ENCODE data around the gene NHLRC1.
A peak's percentile ranks its signal among the peaks of the same experiment; 100 is the strongest.

NHLRC1 gene

DNA sequence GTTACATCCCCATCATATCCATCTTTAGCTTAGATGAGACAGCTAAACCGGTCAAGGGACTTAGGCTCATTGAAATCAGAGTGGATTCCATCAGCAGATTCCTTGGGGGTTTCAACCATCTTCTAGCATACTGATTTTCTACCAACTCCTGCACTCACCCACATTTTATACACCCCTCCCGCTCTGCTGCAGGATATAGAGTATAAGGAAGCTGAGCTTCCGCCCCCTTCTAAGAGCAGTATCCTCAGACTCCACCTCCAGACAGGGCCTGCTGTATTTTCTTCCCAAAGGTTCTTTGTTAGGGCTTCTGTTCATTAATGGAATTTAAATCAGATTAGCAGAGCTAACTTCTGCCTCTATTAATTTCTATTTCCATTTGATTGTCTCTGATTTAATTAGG lies 9.9 kb upstream of the NHLRC1 start:
- WGBS, 2 donors (ENCODE audit: extremely low coverage in 2 of 2, insufficient read length in 2 of 2, insufficient replicate concordance in 1 of 2), result no CpG with 5 or more reads among the region's 3 CpGs
- Histone ChIP-seq H3K4me2 (ENCODE audit: insufficient read depth, low read length, poor library complexity, severe bottlenecking) (no peak overlapping the region), H3K27me3 (ENCODE audit: control insufficient read depth in 3 of 3, insufficient read depth in 3 of 3, low read depth in 1 of 3, low read length in 3 of 3) (no peaks in the 10 kb centered on the region), H3K36me3 (replicated peaks in 1 of 2; ENCODE audit: control insufficient read depth in 2 of 2, insufficient read depth in 2 of 2, low read length in 2 of 2) (peaks cover 0 to 2% of the 10 kb centered on the region in 2 donors), H2BK12ac (ENCODE audit: low read length) (no peak overlapping the region), H2BK5ac (ENCODE audit: low read length) (no peak overlapping the region), H2AFZ (ENCODE audit: low read length) (no peak overlapping the region), H2AK5ac (ENCODE audit: low read depth, low read length) (no peak overlapping the region), H2BK15ac (ENCODE audit: low read length) (no peak overlapping the region), H4K8ac (ENCODE audit: low read depth, low read length) (no peak overlapping the region), H3K79me1 (ENCODE audit: low read depth, low read length) (peaks cover 2% of the 10 kb centered on the region), H3K4ac (ENCODE audit: low read length) (no peak overlapping the region), H3K4me3 (ENCODE audit: low read length in 2 of 2) (no peak overlapping the region), H3K9ac (ENCODE audit: low read depth, low read length, poor library complexity) (no peak overlapping the region), H3K9me3 (replicated peaks in 1 of 2; ENCODE audit: control insufficient read depth in 2 of 2, insufficient read depth in 1 of 2, low read depth in 1 of 2, low read length in 2 of 2) (no peaks in the 10 kb centered on the region), H2BK120ac (ENCODE audit: low read depth, low read length) (no peak overlapping the region), H3K4me1 (ENCODE audit: control insufficient read depth in 2 of 2, insufficient read depth in 1 of 2, low read depth in 1 of 2, low read length in 2 of 2) (no peaks in the 10 kb centered on the region), H3K27ac (replicated peaks; ENCODE audit: low read length) (no peak overlapping the region), H3K23ac (ENCODE audit: low read depth, low read length, poor library complexity) (no peak overlapping the region), H4K91ac (ENCODE audit: low read depth, low read length, poor library complexity) (no peak overlapping the region), H3K18ac (ENCODE audit: low read length) (no peak overlapping the region), H3K14ac (ENCODE audit: low read length) (no peak overlapping the region)
- no peak for DNase-seq (ENCODE audit: low spot score)

DNA sequence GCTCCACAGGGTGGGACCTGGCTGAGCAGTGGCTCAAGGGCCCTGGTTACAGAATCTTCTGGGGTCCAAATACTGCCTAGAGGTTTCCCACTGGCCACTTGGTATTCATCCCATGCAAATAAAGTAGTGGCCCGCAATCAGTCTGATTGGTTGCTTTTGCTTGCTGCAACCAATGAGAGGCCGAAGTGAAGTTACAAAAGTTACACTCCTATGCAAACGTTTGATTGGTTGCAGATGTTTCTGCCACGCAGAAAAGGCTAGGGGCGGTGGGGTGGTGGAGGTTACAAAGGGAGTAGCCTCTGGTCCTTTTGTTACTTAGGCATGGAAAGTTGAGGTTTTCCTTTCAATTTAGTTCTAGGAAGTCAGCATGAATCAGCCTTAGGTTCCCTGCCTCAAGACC lies 3.6 kb upstream of the NHLRC1 start:
- Histone ChIP-seq H3K9ac (ENCODE audit: low read depth, low read length, poor library complexity) (no peak overlapping the region), H2BK12ac (ENCODE audit: low read length) (no peak overlapping the region), H4K91ac (ENCODE audit: low read depth, low read length, poor library complexity) (no peak overlapping the region), H2AFZ (ENCODE audit: low read length) (peak overlapping the region; percentile 32), H3K18ac (ENCODE audit: low read length) (no peak overlapping the region), H3K14ac (ENCODE audit: low read length) (no peak overlapping the region), H3K4ac (ENCODE audit: low read length) (no peak overlapping the region), H3K23ac (ENCODE audit: low read depth, low read length, poor library complexity) (no peak overlapping the region), H3K4me2 (ENCODE audit: insufficient read depth, low read length, poor library complexity, severe bottlenecking) (no peak overlapping the region), H2BK120ac (ENCODE audit: low read depth, low read length) (no peak overlapping the region), H2AK5ac (ENCODE audit: low read depth, low read length) (no peak overlapping the region), H3K36me3 (replicated peaks in 1 of 2; ENCODE audit: control insufficient read depth in 2 of 2, insufficient read depth in 2 of 2, low read length in 2 of 2) (no peaks in the 10 kb centered on the region), H3K27ac (replicated peaks; ENCODE audit: low read length) (no peak overlapping the region), H3K27me3 (ENCODE audit: control insufficient read depth in 3 of 3, insufficient read depth in 3 of 3, low read depth in 1 of 3, low read length in 3 of 3) (peaks cover 0 to 10% (median 8%) of the 10 kb centered on the region in 3 experiments), H3K9me3 (replicated peaks in 1 of 2; ENCODE audit: control insufficient read depth in 2 of 2, insufficient read depth in 1 of 2, low read depth in 1 of 2, low read length in 2 of 2) (no peaks in the 10 kb centered on the region), H3K4me1 (ENCODE audit: control insufficient read depth in 2 of 2, insufficient read depth in 1 of 2, low read depth in 1 of 2, low read length in 2 of 2) (peaks cover 0 to 3% of the 10 kb centered on the region in 2 donors), H2BK15ac (ENCODE audit: low read length) (no peak overlapping the region), H4K8ac (ENCODE audit: low read depth, low read length) (no peak overlapping the region), H3K4me3 (ENCODE audit: low read length in 2 of 2) (no peak overlapping the region), H3K79me1 (ENCODE audit: low read depth, low read length) (peaks cover 2% of the 10 kb centered on the region), H2BK5ac (ENCODE audit: low read length) (no peak overlapping the region)
- no peak for DNase-seq (ENCODE audit: low spot score)
- WGBS, 2 donors (ENCODE audit: extremely low coverage in 2 of 2, insufficient read length in 2 of 2, insufficient replicate concordance in 1 of 2), result no CpG with 5 or more reads among the region's 5 CpGs

DNA sequence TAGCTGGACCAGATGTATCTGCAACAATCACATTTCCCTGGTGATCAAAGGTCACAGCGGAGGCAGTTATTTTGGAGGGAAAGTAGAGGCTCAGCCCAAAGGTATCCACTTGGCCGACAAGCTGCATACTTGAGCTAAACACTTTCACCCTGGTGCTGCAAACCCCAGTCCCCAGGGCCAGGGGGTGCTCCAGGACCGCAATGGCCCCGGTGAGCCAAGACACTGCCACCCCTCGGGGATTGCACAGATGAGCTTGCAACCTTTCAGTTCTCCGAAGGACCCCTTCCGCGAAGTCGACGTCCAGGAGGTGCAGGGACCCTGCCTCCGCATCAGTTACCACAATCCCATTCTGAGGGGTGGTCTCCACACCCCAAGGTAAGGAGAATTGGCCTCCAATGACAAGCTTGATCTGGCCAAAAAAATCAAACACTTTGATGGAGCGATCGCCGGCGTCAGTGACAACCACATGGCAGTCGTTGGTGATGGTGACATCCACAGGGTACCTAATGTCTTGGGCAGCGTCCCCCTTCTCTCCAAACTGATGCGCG lies 823 bp downstream of the NHLRC1 start:
- no peaks in the 10 kb centered on the region for H3K79me1 ChIP-seq (ENCODE audit: low read depth, low read length)
- H2AK5ac ChIP-seq (ENCODE audit: low read depth, low read length), result no peak overlapping the region
- H3K4me3 ChIP-seq (ENCODE audit: low read length in 2 of 2), result no peak overlapping the region
- H3K9ac ChIP-seq (ENCODE audit: low read depth, low read length, poor library complexity), result no peak overlapping the region
- no peak overlapping the region for H3K4ac ChIP-seq (ENCODE audit: low read length)
- H2BK12ac ChIP-seq (ENCODE audit: low read length), result no peak overlapping the region
- no peaks in the 10 kb centered on the region for H3K36me3 ChIP-seq (replicated peaks in 1 of 2; ENCODE audit: control insufficient read depth in 2 of 2, insufficient read depth in 2 of 2, low read length in 2 of 2)
- no peaks in the 10 kb centered on the region for H3K9me3 ChIP-seq (replicated peaks in 1 of 2; ENCODE audit: control insufficient read depth in 2 of 2, insufficient read depth in 1 of 2, low read depth in 1 of 2, low read length in 2 of 2)
- peak overlapping the region; percentile 88 for H2AFZ ChIP-seq (ENCODE audit: low read length)
- no peak overlapping the region for H2BK5ac ChIP-seq (ENCODE audit: low read length)
- no peak overlapping the region for H2BK15ac ChIP-seq (ENCODE audit: low read length)
- no peak overlapping the region for H4K8ac ChIP-seq (ENCODE audit: low read depth, low read length)
- H3K4me2 ChIP-seq (ENCODE audit: insufficient read depth, low read length, poor library complexity, severe bottlenecking), result no peak overlapping the region
- H3K27me3 ChIP-seq (ENCODE audit: control insufficient read depth in 3 of 3, insufficient read depth in 3 of 3, low read depth in 1 of 3, low read length in 3 of 3), result peaks cover 0 to 18% (median 10%) of the 10 kb centered on the region in 3 experiments
- no peak overlapping the region for H2BK120ac ChIP-seq (ENCODE audit: low read depth, low read length)
- no peak overlapping the region for H3K18ac ChIP-seq (ENCODE audit: low read length)
- DNase-seq (ENCODE audit: low spot score), result no peak
- WGBS, 2 donors (ENCODE audit: extremely low coverage in 2 of 2, insufficient read length in 2 of 2, insufficient replicate concordance in 1 of 2), result no CpG with 5 or more reads among the region's 19 CpGs
- H3K23ac ChIP-seq (ENCODE audit: low read depth, low read length, poor library complexity), result peak overlapping the region; percentile 92
- H3K27ac ChIP-seq (replicated peaks; ENCODE audit: low read length), result no peak overlapping the region
- no peak overlapping the region for H3K14ac ChIP-seq (ENCODE audit: low read length)
- peaks cover 0 to 3% of the 10 kb centered on the region in 2 donors for H3K4me1 ChIP-seq (ENCODE audit: control insufficient read depth in 2 of 2, insufficient read depth in 1 of 2, low read depth in 1 of 2, low read length in 2 of 2)
- H4K91ac ChIP-seq (ENCODE audit: low read depth, low read length, poor library complexity), result no peak overlapping the region

DNA sequence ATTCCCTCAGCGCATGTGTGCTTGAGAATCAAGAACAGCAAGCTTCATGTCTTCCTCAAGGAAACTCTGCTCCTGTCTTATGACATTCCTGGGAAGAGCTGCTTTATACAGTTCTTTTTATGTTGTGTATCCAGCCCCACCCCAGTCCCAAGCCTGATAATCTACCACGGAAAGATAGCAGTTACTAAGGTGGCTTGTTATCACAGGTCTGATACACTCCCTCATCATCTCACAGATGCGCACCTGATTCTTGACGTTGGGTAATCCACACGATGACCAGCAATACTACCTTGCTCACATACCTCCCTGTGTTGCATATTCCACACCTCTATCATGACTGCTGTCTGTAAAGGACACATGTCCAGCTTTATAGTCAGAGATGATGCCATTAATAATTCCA lies 3.2 kb downstream of the NHLRC1 start:
- Histone ChIP-seq H4K8ac (ENCODE audit: low read depth, low read length) (no peak overlapping the region), H3K4ac (ENCODE audit: low read length) (no peak overlapping the region), H3K79me1 (ENCODE audit: low read depth, low read length) (no peaks in the 10 kb centered on the region), H3K27me3 (ENCODE audit: control insufficient read depth in 3 of 3, insufficient read depth in 3 of 3, low read depth in 1 of 3, low read length in 3 of 3) (peaks cover 0 to 18% (median 10%) of the 10 kb centered on the region in 3 experiments), H3K27ac (replicated peaks; ENCODE audit: low read length) (no peak overlapping the region), H2BK12ac (ENCODE audit: low read length) (no peak overlapping the region), H3K9me3 (replicated peaks in 1 of 2; ENCODE audit: control insufficient read depth in 2 of 2, insufficient read depth in 1 of 2, low read depth in 1 of 2, low read length in 2 of 2) (no peaks in the 10 kb centered on the region), H2AK5ac (ENCODE audit: low read depth, low read length) (no peak overlapping the region), H3K36me3 (replicated peaks in 1 of 2; ENCODE audit: control insufficient read depth in 2 of 2, insufficient read depth in 2 of 2, low read length in 2 of 2) (no peaks in the 10 kb centered on the region), H3K4me1 (ENCODE audit: control insufficient read depth in 2 of 2, insufficient read depth in 1 of 2, low read depth in 1 of 2, low read length in 2 of 2) (peaks cover 0 to 1% of the 10 kb centered on the region in 2 donors), H2BK15ac (ENCODE audit: low read length) (no peak overlapping the region), H2BK5ac (ENCODE audit: low read length) (no peak overlapping the region), H3K4me2 (ENCODE audit: insufficient read depth, low read length, poor library complexity, severe bottlenecking) (no peak overlapping the region), H4K91ac (ENCODE audit: low read depth, low read length, poor library complexity) (no peak overlapping the region), H2AFZ (ENCODE audit: low read length) (no peak overlapping the region), H3K4me3 (ENCODE audit: low read length in 2 of 2) (no peak overlapping the region), H3K23ac (ENCODE audit: low read depth, low read length, poor library complexity) (no peak overlapping the region), H3K14ac (ENCODE audit: low read length) (no peak overlapping the region), H3K9ac (ENCODE audit: low read depth, low read length, poor library complexity) (no peak overlapping the region), H3K18ac (ENCODE audit: low read length) (no peak overlapping the region), H2BK120ac (ENCODE audit: low read depth, low read length) (no peak overlapping the region)
- DNase-seq (ENCODE audit: low spot score), result no peak
- WGBS, 2 donors (ENCODE audit: extremely low coverage in 2 of 2, insufficient read length in 2 of 2, insufficient replicate concordance in 1 of 2), result no CpG with 5 or more reads among the region's 5 CpGs

Data from neuronal stem cell (in vitro differentiated cells).